HG02973 (cell line): ENCODE results near the gene ZFYVE1.
"Not testable (repeated sequence)": the region's sequence is repeated elsewhere in the genome, so short reads cannot be mapped to it uniquely, and the experiment has no call there.

Source experiments
- ATAC-seq: cut with Tn5 transposase; IDR thresholded peaks from one replicate; pipeline ENCODE4 v1.9.1; 2021; ENCODE audit warnings: moderate library complexity; ENCODE audit not compliant: unreplicated experiment

Gene ZFYVE1

DNA sequence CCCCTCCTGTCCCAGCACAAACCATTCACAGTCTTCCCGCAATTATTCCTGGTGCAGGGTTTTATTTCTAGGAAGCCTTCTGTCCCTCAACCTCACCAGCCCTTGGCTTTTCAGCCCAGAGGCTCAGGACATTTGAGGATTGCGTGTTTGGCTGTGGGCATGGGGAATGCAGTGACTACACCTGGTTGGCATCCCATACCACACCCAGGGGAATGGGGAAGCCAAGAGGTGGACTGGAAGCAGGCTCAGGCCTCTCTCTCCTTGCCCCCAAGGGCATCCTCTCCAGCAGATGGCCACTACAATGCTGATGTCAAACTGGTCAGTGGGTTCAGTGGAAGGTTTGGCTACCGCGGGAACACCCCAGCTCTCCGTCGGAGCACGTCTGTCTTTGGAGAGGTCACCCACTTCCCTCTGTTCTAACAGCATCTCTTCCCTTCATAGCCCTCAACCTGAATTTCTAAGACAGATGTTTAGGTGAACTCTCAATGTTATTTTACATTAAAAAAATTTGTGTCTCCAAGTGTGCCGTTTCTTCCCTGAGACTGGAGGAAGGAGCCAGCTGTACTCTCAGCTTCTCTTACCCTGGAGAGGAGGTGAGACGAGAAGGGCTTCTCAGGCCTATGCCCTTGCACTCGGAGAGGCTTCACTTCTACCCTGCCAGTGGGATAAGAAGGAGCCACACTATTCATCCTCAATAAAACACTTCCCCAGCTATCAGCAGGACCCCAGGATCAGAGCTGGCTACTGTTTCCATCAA lies 65.1 kb downstream of the ZFYVE1 start:
- no peak for ATAC-seq

DNA sequence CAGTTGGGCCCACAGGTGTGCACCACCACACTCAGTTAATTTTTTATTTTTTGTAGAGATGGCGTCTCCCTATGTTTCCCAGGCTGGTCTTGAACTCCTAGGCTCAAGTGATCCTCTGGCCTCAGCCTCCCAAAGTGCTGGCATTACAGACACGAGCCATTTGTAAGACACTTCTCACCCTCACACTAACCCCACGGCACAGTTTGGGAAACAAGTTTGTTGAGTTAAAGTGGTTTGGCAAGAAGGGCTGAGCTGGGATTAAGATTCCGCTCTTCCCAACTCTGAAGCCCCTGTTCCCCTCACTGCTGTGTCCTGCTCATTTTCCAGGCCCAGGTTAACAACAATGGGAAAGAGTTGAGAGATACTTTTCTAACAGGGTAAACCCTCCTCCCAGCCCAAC lies 65.9 kb downstream of the ZFYVE1 start:
- ATAC-seq, result not testable (repeated sequence)

DNA sequence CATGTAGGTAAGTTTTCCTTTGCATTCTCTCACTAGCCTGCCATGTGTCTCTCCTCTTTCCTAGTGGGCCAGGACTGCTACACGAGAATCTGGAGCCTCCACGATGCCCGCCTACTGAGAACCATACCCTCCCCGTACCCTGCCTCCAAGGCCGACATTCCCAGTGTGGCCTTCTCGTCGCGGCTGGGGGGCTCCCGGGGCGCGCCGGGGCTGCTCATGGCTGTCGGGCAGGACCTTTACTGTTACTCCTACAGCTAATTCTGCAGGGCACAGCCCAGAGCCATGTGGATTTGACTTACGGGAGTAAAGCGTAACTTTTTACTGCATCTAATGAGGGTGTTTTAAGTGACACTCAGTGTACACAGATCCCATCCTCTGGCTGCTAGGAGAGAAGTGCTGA lies 68.4 kb downstream of the ZFYVE1 start:
- ATAC-seq, result no peak

DNA sequence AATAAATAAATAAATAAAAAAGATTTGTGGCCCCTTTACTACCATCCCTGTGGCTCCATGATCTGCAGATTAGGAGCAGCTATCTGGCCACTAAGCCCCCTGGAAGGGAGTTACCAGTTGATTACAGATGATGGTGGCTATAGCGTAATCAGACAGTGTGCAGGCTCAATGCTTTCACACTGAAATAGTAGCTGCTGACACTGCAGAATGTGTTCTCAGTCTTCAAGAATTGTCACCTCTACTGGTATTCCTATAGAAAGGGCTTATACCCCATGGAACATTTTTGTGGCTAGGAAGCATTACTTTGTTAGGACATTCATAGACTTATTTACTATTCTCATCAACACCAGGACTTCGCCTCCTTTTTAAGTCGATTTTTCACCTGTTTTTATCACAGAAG lies 69.7 kb downstream of the ZFYVE1 start:
- ATAC-seq, result no peak

DNA sequence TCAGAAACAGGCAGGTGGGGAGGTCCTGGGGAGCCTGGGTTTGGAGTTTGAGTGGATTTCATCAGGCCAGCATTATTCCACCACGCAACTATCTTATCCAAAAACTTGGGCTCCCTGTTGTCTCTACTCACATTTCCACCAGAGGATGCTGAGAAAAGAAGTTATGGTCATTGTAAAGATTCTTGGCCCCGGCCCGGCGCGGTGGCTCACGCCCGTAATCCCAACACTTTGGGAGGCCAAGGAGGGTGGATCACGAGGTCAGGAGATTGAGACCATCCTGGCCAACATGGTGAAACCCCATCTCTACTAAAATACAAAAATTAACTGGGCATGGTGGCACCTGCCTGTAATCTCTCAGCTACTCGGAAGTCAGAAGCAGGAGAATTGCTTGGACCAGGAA lies 70.2 kb downstream of the ZFYVE1 start:
- ATAC-seq, result not testable (repeated sequence)

DNA sequence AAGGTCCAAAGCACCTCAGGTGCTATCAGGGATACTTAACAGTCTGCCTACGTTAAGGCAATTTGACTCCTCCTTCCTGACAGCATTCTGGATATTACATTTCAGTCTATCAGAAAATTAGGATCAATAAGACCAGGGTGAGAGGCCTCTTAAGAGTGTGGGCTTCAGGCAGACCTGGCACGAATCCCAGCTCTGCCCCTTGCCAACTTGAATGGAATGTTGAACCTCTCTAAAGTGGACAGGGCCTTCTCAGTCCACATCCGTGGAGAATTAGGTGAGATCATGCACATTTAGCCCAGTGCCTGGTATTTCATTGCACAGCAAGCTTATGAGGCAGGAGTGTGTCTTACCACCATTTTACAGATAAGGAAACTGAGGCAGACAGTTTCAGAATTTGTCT lies 74.7 kb downstream of the ZFYVE1 start:
- ATAC-seq, result no peak

DNA sequence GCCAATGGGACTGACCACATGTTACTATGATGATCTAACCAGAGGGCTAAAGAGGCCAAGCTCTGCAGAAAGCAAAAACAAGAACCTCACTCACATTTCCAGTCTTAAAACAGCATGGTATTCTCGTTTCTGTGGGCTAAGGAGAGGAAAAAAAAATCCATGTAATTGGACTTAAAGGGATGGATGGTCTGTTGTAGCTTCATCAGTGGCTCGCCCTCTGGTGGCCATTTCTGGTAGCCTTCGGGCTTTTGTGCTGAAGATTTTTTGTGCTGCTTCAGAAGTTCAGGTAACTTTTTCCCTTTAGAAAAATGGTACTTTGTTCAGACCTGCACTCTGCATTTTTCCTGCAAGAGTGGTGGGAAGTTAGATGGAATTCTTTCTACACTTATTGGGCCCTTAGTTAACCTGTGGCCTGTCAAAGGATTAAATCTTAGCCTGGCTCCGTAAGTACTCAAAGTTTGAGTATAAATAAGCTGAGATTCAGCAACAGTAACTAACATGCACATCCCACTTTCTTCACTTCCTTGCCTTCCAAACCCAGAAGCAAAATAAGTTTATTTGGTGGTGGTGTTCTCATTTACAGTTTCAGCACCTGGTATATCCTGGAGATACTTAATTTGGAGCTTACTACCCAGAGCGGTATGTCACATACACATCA lies 78.3 kb downstream of the ZFYVE1 start:
- no peak for ATAC-seq

DNA sequence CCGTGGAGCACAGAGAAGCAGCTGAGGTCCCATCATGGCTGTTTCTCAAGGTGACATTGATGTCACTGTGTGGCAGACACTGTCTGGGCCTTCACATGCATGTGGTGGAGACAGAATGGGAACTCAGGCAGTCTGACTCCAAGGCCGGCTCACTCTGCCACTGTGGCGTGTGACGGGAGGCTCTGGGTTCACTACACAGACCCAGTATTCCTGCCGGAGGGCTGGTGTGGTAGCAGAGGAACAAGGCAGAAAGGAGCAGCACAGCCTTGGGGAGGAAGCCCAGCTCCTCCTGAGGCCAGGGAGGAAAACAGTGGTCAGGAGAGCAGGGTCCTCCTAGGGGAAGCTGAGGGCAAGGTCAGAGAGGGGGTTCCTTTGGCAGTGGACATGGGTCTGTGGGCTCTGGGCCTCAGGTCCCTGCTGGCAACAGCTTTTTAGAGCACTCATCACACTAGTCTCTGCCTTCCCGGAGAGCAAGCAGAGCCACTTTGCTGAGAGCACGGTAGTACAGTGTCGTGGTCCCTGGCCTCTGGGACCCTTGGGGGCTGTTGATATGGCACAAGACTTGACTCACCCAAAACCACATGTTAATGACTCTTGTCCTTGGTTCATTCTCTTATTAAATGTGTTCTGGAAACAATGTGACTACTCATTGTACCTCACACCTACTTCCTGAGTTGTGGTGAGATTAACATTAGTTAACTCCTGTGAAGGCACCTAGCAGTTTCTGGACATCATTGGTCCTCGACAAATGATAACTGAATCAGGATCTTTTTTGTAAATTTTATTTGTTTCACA lies 79.3 kb downstream of the ZFYVE1 start:
- ATAC-seq, result no peak

DNA sequence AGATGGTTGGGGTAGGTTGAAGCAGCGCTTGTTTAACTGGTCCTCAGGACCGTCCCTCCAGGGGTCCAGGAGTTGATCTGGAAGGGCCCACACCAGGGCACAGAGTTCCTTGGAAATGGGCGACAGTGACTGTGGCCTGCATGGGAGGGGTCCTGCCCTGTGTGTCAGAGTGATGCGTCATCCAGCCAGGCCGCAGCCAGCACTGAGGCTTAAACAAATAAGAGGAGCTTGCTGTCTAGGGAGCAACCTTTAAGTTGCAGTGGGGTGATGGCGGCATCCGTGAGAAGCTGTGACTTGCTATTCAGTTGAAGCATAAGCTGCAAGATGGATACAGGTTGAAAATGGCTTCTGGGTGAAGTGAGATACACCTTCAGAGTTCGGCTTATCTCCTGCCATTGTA lies 80.4 kb downstream of the ZFYVE1 start:
- ATAC-seq, result no peak

DNA sequence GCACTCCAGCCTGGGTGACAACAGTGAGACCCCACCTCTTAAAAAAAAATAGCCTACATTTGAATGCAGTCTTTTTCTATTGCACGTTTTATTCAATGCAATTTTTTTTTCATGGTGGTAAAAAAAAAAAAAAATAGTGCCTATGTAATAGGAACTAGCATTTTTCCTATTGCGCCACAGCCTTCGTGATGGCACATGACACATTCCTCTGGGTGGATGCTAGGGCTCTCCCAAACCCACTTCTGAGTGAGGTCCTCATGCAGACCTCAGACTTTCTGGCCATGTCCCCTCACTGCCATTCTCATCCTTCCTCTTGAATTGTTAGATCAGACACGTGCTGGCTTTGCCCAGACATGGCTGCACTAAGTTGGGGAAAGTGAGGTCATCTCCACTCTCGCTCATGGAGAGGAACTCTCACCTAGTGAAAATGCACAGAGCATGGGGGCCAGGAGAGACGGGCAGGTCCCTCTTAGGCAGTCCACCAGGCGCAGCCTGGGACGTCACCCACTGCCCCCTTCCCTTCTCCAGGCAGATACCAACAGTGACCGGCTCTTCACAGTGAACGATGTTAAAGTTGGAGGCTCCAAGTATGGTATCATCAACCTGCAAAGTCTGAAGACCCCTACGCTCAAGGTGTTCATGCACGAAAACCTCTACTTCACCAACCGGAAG lies 81.4 kb downstream of the ZFYVE1 start:
- no peak for ATAC-seq

DNA sequence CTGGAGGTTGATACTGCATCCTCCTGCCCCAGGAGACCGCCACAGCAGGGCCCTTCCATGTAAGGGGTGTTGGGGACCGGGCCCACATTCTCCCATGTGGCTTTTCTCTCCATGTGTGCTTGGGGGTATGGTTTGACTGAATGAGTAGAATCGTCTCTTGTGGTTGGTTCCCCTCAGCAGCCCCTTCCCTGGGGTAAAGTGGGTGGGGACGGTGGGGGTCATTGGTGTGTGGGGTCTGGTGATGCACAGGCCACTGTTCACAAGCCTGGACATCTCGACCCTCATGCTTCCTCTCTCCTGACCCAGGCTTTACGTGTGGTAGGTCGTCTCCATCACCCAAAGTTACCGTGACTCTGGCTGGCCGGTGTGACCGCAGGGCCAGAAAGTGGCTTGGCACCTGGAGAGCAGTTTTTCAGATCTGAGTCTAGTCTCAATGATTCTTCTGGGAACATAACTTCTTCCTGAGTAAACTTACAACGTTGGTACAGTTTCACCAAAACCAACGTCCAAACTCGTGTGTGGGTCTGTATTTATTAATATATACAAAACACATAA lies 83.0 kb downstream of the ZFYVE1 start:
- ATAC-seq, result no peak

DNA sequence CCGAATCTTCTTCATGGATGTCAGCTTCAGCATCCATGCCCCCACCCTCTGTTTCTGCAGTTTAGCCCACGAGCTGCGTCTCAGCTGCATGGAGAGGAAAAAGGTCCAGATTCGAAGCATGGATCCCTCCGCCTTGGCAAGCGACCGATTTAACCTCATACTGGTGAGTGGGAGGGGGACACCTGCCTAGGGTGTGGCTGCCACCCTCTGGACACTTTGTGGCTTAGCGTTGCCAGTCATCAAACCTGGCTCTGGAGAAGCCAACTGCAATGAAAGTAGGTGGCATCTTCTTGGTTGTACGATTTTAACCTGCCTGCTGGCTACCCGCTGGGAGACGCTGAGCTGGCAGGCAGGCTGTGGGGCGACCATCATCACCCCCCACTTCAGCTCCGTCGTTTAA lies 84.0 kb downstream of the ZFYVE1 start:
- ATAC-seq, result no peak

DNA sequence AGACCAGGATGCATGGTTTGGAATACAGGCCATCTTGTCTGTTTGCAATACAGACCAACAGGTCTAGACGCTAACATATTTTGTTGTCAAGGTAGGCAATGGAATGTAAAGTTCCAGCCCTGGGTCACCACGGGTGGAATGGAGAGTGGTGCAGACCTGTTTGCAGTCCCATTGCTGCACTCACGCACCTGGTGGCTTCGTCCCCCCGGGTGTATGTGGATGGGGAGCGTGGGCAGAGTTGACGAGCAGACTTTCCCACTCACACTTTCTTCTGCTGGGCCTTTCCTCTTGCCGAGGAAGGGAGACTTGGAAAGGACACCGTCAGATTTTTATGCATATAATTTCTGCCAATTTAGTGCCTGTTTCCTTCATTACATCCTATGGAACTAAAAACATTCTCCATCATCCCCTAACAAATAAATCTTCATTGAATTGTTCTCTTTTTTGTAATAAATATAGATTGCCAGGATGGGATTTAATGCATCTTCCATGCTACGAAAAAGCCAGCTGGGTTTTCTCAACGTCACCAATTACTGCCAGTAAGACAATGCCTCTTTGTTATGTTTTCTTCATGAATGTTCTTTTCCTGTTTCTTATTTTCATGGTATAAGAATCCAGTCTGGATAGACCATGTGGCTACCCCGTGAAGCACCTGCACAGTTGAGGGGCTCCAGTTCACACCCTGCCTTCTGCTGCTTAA lies 85.5 kb downstream of the ZFYVE1 start:
- ATAC-seq, result no peak

DNA sequence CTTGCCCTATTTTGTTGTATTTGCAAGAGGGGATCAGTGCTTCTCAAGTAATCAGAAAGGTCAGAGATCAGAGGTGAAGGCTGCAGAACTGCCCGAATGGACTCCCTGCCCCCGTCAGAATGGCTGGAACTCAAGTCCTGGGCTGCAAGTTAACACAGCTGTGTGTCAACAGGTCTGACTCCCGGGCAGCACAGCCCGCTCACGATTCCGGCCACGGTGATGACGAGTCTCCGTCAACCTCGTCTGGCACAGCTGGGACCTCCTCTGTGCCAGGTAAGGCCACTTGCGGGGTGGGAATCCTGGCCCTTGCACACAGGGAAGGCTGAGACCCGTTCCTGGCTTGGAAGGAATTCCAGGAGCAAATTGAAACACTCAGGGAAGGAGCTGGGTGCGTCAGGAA lies 87.3 kb downstream of the ZFYVE1 start:
- no peak for ATAC-seq

DNA sequence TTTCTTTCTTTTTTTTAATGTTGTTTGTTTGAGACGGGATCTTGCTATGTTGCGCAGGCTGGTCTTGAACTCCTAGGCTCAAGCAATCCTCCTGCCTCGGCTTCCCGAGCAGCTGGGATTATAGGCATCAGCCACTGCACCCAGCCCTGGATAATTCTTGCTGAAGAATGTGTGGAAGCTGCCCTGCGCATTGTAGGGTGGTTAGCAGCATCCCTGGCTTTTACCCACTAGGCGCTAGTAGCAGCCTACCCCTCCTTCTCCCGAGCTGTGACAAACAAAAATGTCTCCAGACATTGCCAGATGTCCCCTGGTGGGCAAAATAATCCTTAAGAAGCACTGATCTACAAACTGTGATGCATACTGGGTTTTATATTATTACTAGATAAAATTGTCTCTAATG lies 94.0 kb downstream of the ZFYVE1 start:
- ATAC-seq, result no peak

DNA sequence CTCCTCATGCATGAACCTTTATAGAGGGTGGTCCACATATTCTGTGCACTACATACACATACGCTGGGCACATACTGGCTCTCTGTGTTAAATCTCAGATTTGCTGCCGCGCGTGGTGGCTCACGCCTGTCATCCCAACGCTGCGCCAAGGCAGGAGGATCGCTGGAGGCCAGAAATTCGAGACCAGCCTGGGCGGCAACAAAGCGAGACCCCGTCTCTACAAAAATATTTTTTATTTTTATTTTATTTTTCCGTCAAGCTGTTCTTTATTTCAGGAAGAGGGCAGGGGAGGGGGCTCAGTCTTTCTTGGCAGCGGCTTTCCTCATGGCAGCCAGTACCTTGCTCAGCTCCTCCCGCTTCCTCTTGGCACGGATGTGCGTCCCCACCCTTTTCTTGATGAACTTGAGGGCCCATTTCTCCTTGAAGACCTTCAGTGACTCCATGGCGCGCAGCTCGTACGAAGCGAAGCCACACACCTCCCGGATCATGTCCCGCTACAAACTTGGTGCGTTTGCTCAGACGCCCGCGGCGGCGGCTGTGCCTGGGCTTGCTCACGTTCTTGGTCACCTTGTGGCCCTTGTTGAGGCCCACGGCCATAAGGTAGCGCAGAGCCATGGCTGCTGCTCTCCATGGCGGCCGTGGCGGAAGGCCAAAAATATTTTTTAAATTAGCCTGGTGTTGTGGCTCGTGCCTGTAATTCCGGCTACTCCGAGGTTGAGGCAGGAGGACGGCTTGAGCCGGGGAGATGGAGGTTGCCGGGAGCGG lies 97.4 kb downstream of the ZFYVE1 start:
- no peak for ATAC-seq

DNA sequence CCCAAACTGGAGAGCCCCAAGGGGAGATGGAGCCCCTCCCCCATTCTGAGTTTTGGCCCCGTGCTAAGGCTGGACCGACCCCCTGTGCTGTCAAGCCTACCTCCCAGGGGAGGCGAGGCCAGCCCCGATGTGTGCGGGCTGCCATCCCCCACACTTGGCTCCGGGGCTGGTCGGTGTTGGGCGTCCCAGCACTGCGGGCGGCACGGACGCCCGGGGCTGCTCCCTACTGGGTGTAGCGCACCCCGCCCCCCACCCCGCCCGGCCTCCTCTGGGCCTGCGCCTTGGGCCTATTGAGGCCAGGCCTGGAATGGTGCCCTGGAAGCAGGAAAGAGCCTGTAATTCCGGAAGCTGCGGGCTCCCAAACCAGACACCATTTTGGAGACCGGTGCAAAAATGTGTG lies 98.0 kb downstream of the ZFYVE1 start:
- no peak for ATAC-seq

DNA sequence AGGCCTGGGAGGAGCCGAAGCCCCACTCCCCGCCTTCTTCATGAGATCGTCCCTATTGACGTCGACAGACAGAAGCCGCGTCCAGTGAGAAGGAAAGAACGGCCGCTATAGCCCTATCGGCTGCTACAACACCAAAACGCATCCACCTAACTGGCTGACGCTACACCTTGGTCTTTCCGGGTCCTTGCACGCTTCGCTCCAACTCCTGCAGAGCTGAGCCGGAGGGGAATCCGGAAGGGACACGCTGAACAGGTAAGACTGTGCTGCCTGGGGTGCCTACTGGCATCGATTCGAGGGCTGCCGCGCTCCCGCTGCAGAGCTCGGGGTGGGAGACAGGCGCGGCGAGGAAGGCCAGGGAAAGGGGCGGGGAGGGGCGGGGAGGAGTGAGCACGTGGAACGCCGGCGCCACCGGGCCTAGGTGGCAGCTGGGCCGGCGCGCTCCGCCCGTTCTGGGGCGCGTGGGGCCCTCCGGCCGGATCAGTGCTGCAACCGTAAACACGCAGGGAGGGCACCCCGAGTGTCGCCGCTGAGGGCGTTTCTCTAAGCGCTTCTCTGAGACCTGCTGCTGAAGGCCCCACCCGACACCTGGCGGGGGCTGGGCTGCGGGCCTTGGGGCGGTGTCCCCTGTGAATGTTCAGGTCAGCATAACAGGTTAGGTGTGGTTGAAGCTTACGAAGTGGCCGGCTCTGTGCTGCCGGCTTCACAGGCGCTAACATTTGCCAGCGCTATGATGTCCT lies 100.4 kb downstream of the ZFYVE1 start, which contains the start of gene DCAF4:
TSS of gene DCAF4 (plus strand) at position 173 of the 737 bp plus-strand sequence. CDS start 11,515 bp downstream, outside the sequence.
- ATAC-seq, result peak; percentile 98

DNA sequence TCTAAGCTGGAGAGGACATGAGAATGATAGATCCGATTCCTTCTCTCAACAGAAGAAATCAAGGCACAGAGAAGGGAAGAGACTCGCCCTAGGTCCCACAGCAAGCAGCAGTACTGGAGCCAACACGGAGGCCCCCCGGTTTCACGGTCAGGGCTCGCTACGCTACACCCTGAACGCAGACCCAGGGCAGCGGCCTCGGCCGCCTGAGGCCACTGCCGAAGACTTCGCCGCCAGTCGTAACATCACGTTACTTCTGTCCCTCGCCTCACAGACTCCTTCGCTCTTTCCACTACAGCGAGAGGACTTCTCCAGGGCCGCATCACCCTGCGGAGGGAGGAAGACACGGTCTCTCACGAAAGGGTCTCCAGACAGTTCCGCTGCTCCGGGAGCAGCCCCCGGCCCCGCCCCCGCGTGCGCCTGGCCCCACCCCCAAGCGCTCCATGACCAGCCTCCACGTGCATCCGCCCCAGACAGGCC lies 101.1 kb downstream of the ZFYVE1 start:
- ATAC-seq, result peak; percentile 12
